ENCODE measurements around the gene IGFBP5.

Gene IGFBP5

GRCh38 chr2:216673021-216673420, 22.3 kb downstream of the IGFBP5 start:
- H3K36me3 ChIP-seq (ENCODE audit: control insufficient read depth, insufficient read depth, low read length, severe bottlenecking): peaks cover 30% of the 10 kb centered on the region
- DNase-seq (ENCODE audit: low read depth): no peak
- no peak overlapping the region for H3K4me3 ChIP-seq (ENCODE audit: low read length)
- no peaks in the 10 kb centered on the region for H3K9me3 ChIP-seq (ENCODE audit: control insufficient read depth, low read length)
- no peaks in the 10 kb centered on the region for H3K4me1 ChIP-seq (ENCODE audit: control insufficient read depth, insufficient read depth, low read length)
- no peak overlapping the region for H3K9ac ChIP-seq (ENCODE audit: low read length)
- H3K27me3 ChIP-seq (replicated peaks; ENCODE audit: control insufficient read depth, insufficient read depth, low read length): no peaks in the 10 kb centered on the region

GRCh38 chr2:216672466-216672865, 22.9 kb downstream of the IGFBP5 start:
- H3K4me3 ChIP-seq (ENCODE audit: low read length): no peak overlapping the region
- no peaks in the 10 kb centered on the region for H3K4me1 ChIP-seq (ENCODE audit: control insufficient read depth, insufficient read depth, low read length)
- no peaks in the 10 kb centered on the region for H3K9me3 ChIP-seq (ENCODE audit: control insufficient read depth, low read length)
- H3K27me3 ChIP-seq (replicated peaks; ENCODE audit: control insufficient read depth, insufficient read depth, low read length): no peaks in the 10 kb centered on the region
- H3K9ac ChIP-seq (ENCODE audit: low read length): no peak overlapping the region
- peaks cover 24% of the 10 kb centered on the region for H3K36me3 ChIP-seq (ENCODE audit: control insufficient read depth, insufficient read depth, low read length, severe bottlenecking)
- DNase-seq (ENCODE audit: low read depth): no peak

DNA sequence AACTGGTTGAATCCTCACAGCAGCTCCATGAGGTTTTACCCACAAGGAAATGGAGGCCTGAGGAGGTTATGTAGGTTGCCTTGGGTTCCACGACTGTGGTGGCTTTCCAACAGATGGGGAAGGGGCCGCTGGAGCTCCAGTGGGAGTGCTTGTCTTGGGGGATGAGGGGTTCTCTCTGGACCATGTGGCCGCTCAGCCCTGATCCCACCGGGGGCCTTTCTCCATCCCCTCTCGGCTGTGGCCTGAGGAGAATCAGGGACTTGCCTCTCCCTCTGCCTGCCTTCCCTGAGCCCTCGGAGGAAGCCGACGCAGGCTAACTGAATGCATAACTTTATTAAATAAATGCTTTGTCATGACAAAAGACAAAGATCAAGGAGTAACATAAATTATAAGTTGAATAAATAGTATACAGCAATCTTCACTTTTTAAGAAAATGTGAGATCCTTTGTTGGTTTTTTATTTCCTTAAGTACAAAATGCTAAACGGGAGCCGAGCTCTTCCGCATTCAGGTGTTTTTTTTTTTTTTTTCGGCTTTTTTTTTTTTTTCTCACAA, 23.5 kb downstream of the IGFBP5 start:
- no peaks in the 10 kb centered on the region for H3K9me3 ChIP-seq (ENCODE audit: control insufficient read depth, low read length)
- H3K4me1 ChIP-seq (ENCODE audit: control insufficient read depth, insufficient read depth, low read length): no peaks in the 10 kb centered on the region
- H3K4me3 ChIP-seq (ENCODE audit: low read length): no peak overlapping the region
- H3K27me3 ChIP-seq (replicated peaks; ENCODE audit: control insufficient read depth, insufficient read depth, low read length): no peaks in the 10 kb centered on the region
- DNase-seq (ENCODE audit: low read depth): no peak
- H3K9ac ChIP-seq (ENCODE audit: low read length): no peak overlapping the region
- H3K36me3 ChIP-seq (ENCODE audit: control insufficient read depth, insufficient read depth, low read length, severe bottlenecking): peaks cover 18% of the 10 kb centered on the region

DNA sequence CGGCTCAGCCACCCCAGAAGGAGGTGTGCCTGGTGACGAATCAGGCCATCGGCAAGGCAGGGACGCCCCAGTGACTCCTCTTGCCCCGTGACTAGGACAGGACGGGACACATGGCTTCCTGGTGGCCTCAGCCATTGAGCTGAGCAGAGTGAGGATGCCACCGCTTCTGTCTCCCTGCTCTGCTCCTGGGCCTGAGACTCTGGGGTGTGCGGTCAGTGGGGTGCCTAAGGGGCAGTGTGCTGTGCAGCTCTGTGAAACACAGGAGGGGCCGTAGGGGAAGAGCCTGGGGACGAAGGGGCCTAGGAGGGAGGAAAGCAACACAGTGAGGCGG, 24.3 kb downstream of the IGFBP5 start:
- DNase-seq (ENCODE audit: low read depth): no peak
- Histone ChIP-seq H3K4me3 (ENCODE audit: low read length) (no peak overlapping the region), H3K4me1 (ENCODE audit: control insufficient read depth, insufficient read depth, low read length) (no peaks in the 10 kb centered on the region), H3K36me3 (ENCODE audit: control insufficient read depth, insufficient read depth, low read length, severe bottlenecking) (peaks cover 13% of the 10 kb centered on the region), H3K27me3 (replicated peaks; ENCODE audit: control insufficient read depth, insufficient read depth, low read length) (no peaks in the 10 kb centered on the region), H3K9ac (ENCODE audit: low read length) (no peak overlapping the region), H3K9me3 (ENCODE audit: control insufficient read depth, low read length) (no peaks in the 10 kb centered on the region)

GRCh38 chr2:216670266-216671080, 24.9 kb downstream of the IGFBP5 start:
- Histone ChIP-seq H3K4me3 (ENCODE audit: low read length) (no peak overlapping the region), H3K27me3 (replicated peaks; ENCODE audit: control insufficient read depth, insufficient read depth, low read length) (no peaks in the 10 kb centered on the region), H3K36me3 (ENCODE audit: control insufficient read depth, insufficient read depth, low read length, severe bottlenecking) (peaks cover 7% of the 10 kb centered on the region), H3K9ac (ENCODE audit: low read length) (no peak overlapping the region), H3K4me1 (ENCODE audit: control insufficient read depth, insufficient read depth, low read length) (no peaks in the 10 kb centered on the region), H3K9me3 (ENCODE audit: control insufficient read depth, low read length) (no peaks in the 10 kb centered on the region)
- DNase-seq (ENCODE audit: low read depth): no peak

- Histone ChIP-seq H3K9ac (ENCODE audit: low read length) (no peak overlapping the region), H3K36me3 (ENCODE audit: control insufficient read depth, insufficient read depth, low read length, severe bottlenecking) (no peaks in the 10 kb centered on the region), H3K9me3 (ENCODE audit: control insufficient read depth, low read length) (no peaks in the 10 kb centered on the region), H3K4me1 (ENCODE audit: control insufficient read depth, insufficient read depth, low read length) (no peaks in the 10 kb centered on the region), H3K27me3 (replicated peaks; ENCODE audit: control insufficient read depth, insufficient read depth, low read length) (peaks cover 7% of the 10 kb centered on the region), H3K4me3 (ENCODE audit: low read length) (no peak overlapping the region)
- peak; percentile 81 for DNase-seq (ENCODE audit: low read depth)
These were observed 28.7 kb downstream of the IGFBP5 start for GRCh38 chr2:216666461-216667233.

GRCh38 chr2:216665717-216666116, 29.6 kb downstream of the IGFBP5 start:
- Histone ChIP-seq H3K27me3 (replicated peaks; ENCODE audit: control insufficient read depth, insufficient read depth, low read length) (peaks cover 7% of the 10 kb centered on the region), H3K9ac (ENCODE audit: low read length) (no peak overlapping the region), H3K36me3 (ENCODE audit: control insufficient read depth, insufficient read depth, low read length, severe bottlenecking) (no peaks in the 10 kb centered on the region), H3K4me1 (ENCODE audit: control insufficient read depth, insufficient read depth, low read length) (no peaks in the 10 kb centered on the region), H3K4me3 (ENCODE audit: low read length) (no peak overlapping the region), H3K9me3 (ENCODE audit: control insufficient read depth, low read length) (no peaks in the 10 kb centered on the region)
- no peak for DNase-seq (ENCODE audit: low read depth)

GRCh38 chr2:216665242-216665641, 30.1 kb downstream of the IGFBP5 start:
- Histone ChIP-seq H3K4me3 (ENCODE audit: low read length) (no peak overlapping the region), H3K27me3 (replicated peaks; ENCODE audit: control insufficient read depth, insufficient read depth, low read length) (peaks cover 7% of the 10 kb centered on the region), H3K9ac (ENCODE audit: low read length) (no peak overlapping the region), H3K9me3 (ENCODE audit: control insufficient read depth, low read length) (no peaks in the 10 kb centered on the region), H3K36me3 (ENCODE audit: control insufficient read depth, insufficient read depth, low read length, severe bottlenecking) (no peaks in the 10 kb centered on the region), H3K4me1 (ENCODE audit: control insufficient read depth, insufficient read depth, low read length) (no peaks in the 10 kb centered on the region)
- DNase-seq (ENCODE audit: low read depth): no peak

DNA sequence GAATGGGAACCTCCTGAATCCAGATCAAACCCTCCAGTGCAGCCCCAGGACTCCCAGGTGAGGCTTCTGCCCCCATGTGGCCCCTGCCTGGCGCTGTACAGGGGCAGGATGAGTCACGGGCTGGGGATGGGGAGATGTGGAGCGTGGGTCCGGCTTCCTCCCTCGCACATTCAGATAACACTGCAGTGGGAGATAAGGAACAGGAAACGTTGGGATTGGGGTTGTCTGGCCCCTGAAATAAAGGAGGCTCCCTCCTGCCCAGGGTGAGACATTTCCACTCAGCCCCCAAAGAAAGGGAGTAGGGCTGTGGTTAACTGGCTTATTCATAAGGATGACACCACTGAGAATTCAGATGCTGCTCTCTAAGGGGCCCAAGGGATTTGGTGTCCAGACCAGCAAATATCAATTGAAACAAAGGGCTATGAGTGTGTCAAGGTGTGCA, 30.7 kb downstream of the IGFBP5 start:
- Histone ChIP-seq H3K4me1 (ENCODE audit: control insufficient read depth, insufficient read depth, low read length) (no peaks in the 10 kb centered on the region), H3K9ac (ENCODE audit: low read length) (no peak overlapping the region), H3K4me3 (ENCODE audit: low read length) (no peak overlapping the region), H3K9me3 (ENCODE audit: control insufficient read depth, low read length) (no peaks in the 10 kb centered on the region), H3K36me3 (ENCODE audit: control insufficient read depth, insufficient read depth, low read length, severe bottlenecking) (no peaks in the 10 kb centered on the region), H3K27me3 (replicated peaks; ENCODE audit: control insufficient read depth, insufficient read depth, low read length) (peaks cover 7% of the 10 kb centered on the region)
- DNase-seq (ENCODE audit: low read depth): no peak

DNA sequence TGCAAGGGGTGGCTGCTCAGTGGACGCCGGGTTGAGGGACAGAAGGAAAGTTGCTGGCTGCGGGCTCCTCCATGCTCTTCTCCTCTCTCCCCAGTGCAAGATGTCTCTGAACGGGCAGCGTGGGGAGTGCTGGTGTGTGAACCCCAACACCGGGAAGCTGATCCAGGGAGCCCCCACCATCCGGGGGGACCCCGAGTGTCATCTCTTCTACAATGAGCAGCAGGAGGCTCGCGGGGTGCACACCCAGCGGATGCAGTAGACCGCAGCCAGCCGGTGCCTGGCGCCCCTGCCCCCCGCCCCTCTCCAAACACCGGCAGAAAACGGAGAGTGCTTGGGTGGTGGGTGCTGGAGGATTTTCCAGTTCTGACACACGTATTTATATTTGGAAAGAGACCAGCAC, 31.5 kb downstream of the IGFBP5 start:
- Histone ChIP-seq H3K4me3 (ENCODE audit: low read length) (no peak overlapping the region), H3K36me3 (ENCODE audit: control insufficient read depth, insufficient read depth, low read length, severe bottlenecking) (no peaks in the 10 kb centered on the region), H3K9me3 (ENCODE audit: control insufficient read depth, low read length) (no peaks in the 10 kb centered on the region)

DNA sequence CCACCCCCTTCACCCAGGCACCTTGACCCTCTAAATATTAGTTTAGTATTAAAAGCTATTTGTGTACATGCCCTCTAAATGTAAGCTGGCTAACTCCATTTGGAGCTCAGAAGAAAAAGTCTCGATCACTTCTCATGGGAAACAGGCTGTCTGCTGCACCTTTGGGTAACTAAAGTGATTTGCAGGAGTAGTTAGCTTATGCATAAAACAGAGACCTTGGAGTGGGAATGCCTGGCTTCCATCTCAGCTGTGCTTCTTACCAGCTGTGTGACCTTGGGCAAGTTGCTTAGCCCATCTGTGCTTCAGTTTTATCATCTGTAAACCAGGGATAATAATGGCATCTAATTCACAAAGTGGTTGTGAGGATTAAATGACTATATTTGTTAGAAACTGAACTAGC, 32.2 kb downstream of the IGFBP5 start:
- H3K9me3 ChIP-seq (ENCODE audit: control insufficient read depth, low read length): no peaks in the 10 kb centered on the region
- no peak overlapping the region for H3K9ac ChIP-seq (ENCODE audit: low read length)
- peaks cover 5% of the 10 kb centered on the region for H3K4me1 ChIP-seq (ENCODE audit: control insufficient read depth, insufficient read depth, low read length)
- H3K27me3 ChIP-seq (replicated peaks; ENCODE audit: control insufficient read depth, insufficient read depth, low read length): peaks cover 7% of the 10 kb centered on the region
- H3K36me3 ChIP-seq (ENCODE audit: control insufficient read depth, insufficient read depth, low read length, severe bottlenecking): no peaks in the 10 kb centered on the region
- DNase-seq (ENCODE audit: low read depth): no peak
- no peak overlapping the region for H3K4me3 ChIP-seq (ENCODE audit: low read length)

More for the DNA sequence above, 31.5 kb downstream of the IGFBP5 start:
- DNase-seq (ENCODE audit: low read depth): no peak
- Histone ChIP-seq H3K4me1 (ENCODE audit: control insufficient read depth, insufficient read depth, low read length) (peaks cover 2% of the 10 kb centered on the region), H3K27me3 (replicated peaks; ENCODE audit: control insufficient read depth, insufficient read depth, low read length) (peaks cover 7% of the 10 kb centered on the region), H3K9ac (ENCODE audit: low read length) (no peak overlapping the region)
